MM.1S (cell line): ENCODE results near the gene PCDH9.

ENCODE experiments used
- DNase-seq: peaks from one replicate; pipeline ENCODE4 v3.0.0-alpha.2; 2015
- H2AFZ ChIP-seq: fragments of 300-600 bp; sonication (generic); 2 replicates; pipeline ENCODE4 v1.6.0; 2016; ENCODE audit warnings: antibody characterized with exemption, low read length
- H3F3A ChIP-seq: fragments of 300-600 bp; sonication (generic); 2 replicates; pipeline ENCODE4 v1.6.1; 2016; ENCODE audit warnings: mild to moderate bottlenecking, antibody characterized with exemption, low read length, moderate library complexity, mixed read lengths; ENCODE audit not compliant: insufficient read depth
- H3K27ac ChIP-seq: fragments of 300-600 bp; sonication (generic); 2 replicates; pipeline ENCODE4 v1.5.1; 2016; ENCODE audit warnings: mild to moderate bottlenecking, low read length
- H3K27me3 ChIP-seq: fragments of 300-600 bp; sonication (generic); replicated peaks from 2 replicates; pipeline ENCODE4 v1.6.0; 2016; ENCODE audit warnings: low read length; ENCODE audit not compliant: insufficient read depth
- H3K36me3 ChIP-seq: fragments of 300-600 bp; sonication (generic); replicated peaks from 2 replicates; pipeline ENCODE4 v1.6.1; 2016; ENCODE audit warnings: mild to moderate bottlenecking, low read length, mixed read lengths; ENCODE audit not compliant: insufficient read depth
- H3K4me1 ChIP-seq: fragments of 300-600 bp; sonication (generic); 2 replicates; pipeline ENCODE4 v1.6.1; 2016; ENCODE audit warnings: low read length, mixed read lengths
- H3K4me2 ChIP-seq: fragments of 300-600 bp; sonication (generic); 2 replicates; pipeline ENCODE4 v1.6.0; 2016; ENCODE audit warnings: low read depth, low read length
- H3K4me3 ChIP-seq: fragments of 300-600 bp; sonication (generic); 2 replicates; pipeline ENCODE4 v1.5.1; 2016; ENCODE audit warnings: low read length, mixed read lengths
- H3K79me2 ChIP-seq: fragments of 300-600 bp; sonication (generic); 2 replicates; pipeline ENCODE4 v1.6.1; 2016; ENCODE audit warnings: mixed run types, low read length, mixed read lengths
- H3K9ac ChIP-seq: fragments of 300-600 bp; sonication (generic); 2 replicates; pipeline ENCODE4 v1.6.1; 2016; ENCODE audit warnings: low read length, mixed read lengths
- H3K9me2 ChIP-seq: fragments of 300-600 bp; sonication (generic); replicated peaks from 2 replicates; pipeline ENCODE4 v1.6.1; 2016; ENCODE audit warnings: mild to moderate bottlenecking, low read length, mixed read lengths; ENCODE audit not compliant: insufficient read depth
- H3K9me3 ChIP-seq: fragments of 300-600 bp; sonication (generic); replicated peaks from 2 replicates; pipeline ENCODE4 v1.6.1; 2016; ENCODE audit warnings: mild to moderate bottlenecking, low read length, mixed read lengths; ENCODE audit not compliant: insufficient read depth
- H4K20me1 ChIP-seq: fragments of 300-600 bp; sonication (generic); 2 replicates; pipeline ENCODE4 v1.6.1; 2016; ENCODE audit warnings: mild to moderate bottlenecking, low read length, moderate library complexity, mixed read lengths; ENCODE audit not compliant: insufficient read depth
- EZH2 ChIP-seq: fragments of 300-600 bp; sonication (generic); optimal IDR thresholded peaks from 2 replicates; pipeline ENCODE3; 2017; ENCODE audit warnings: low read depth, mild to moderate bottlenecking, antibody characterized with exemption, low read length, mixed read lengths
- EZH2phosphoT487 ChIP-seq: fragments of 300-600 bp; sonication (generic); IDR thresholded peaks from 2 replicates; pipeline ENCODE4 v1.6.1; 2018; ENCODE audit warnings: antibody characterized with exemption, low read length
- TF ChIP-seq, protein P1 (sequence below): fragments of 300-600 bp; sonication (generic); IDR thresholded peaks from 2 replicates; pipeline ENCODE4 v1.5.1; 2016; ENCODE audit warnings: antibody characterized with exemption, low read length, mixed read lengths

Gene PCDH9

GRCh38 chr13:66400292-66400691 lies 829.8 kb downstream of the PCDH9 start:
- no peaks in the 10 kb centered on the region for H3K79me2 ChIP-seq
- no peaks in the 10 kb centered on the region for H3K36me3 ChIP-seq
- H4K20me1 ChIP-seq = no peaks in the 10 kb centered on the region
- no peaks in the 10 kb centered on the region for H3K9me2 ChIP-seq
- no peak for TF ChIP-seq EZH2phosphoT487
- no peak for TF ChIP-seq EZH2
- TF ChIP-seq, protein P1, sequence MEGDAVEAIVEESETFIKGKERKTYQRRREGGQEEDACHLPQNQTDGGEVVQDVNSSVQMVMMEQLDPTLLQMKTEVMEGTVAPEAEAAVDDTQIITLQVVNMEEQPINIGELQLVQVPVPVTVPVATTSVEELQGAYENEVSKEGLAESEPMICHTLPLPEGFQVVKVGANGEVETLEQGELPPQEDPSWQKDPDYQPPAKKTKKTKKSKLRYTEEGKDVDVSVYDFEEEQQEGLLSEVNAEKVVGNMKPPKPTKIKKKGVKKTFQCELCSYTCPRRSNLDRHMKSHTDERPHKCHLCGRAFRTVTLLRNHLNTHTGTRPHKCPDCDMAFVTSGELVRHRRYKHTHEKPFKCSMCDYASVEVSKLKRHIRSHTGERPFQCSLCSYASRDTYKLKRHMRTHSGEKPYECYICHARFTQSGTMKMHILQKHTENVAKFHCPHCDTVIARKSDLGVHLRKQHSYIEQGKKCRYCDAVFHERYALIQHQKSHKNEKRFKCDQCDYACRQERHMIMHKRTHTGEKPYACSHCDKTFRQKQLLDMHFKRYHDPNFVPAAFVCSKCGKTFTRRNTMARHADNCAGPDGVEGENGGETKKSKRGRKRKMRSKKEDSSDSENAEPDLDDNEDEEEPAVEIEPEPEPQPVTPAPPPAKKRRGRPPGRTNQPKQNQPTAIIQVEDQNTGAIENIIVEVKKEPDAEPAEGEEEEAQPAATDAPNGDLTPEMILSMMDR = no peak
- no peak overlapping the region for H3K4me3 ChIP-seq
- no peak overlapping the region for H2AFZ ChIP-seq
- H3K27me3 ChIP-seq = no peaks in the 10 kb centered on the region
- H3F3A ChIP-seq = no peaks in the 10 kb centered on the region
- no peak overlapping the region for H3K4me2 ChIP-seq
- H3K4me1 ChIP-seq = no peaks in the 10 kb centered on the region
- no peak overlapping the region for H3K27ac ChIP-seq
- DNase-seq = no peak
- H3K9me3 ChIP-seq = no peaks in the 10 kb centered on the region
- no peak overlapping the region for H3K9ac ChIP-seq

DNA sequence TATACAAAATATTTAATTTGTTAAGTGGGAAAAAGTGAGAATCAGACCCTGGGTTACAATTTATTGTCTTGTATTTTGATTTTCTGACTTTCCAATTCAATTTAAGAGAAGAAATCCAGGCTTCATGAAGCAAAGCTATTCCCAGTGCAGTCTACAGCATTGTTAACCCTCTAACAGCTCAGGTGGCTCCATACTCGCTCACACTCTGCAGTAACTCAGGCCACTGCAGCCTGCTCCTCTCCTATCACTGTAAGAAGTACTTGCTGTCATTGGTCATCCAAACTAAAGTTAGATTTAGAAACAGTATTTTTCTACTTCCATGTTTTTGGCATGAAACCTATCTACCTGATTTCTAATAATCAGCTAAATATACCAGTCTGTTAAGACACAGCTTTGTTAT lies 830.3 kb downstream of the PCDH9 start:
- Histone ChIP-seq H3K27me3 (no peaks in the 10 kb centered on the region), H3F3A (no peaks in the 10 kb centered on the region), H3K9me2 (no peaks in the 10 kb centered on the region), H3K9me3 (no peaks in the 10 kb centered on the region), H3K36me3 (no peaks in the 10 kb centered on the region), H2AFZ (no peak overlapping the region), H3K4me3 (no peak overlapping the region), H3K4me1 (no peaks in the 10 kb centered on the region), H3K27ac (no peak overlapping the region), H3K4me2 (no peak overlapping the region), H3K9ac (no peak overlapping the region), H4K20me1 (no peaks in the 10 kb centered on the region), H3K79me2 (no peaks in the 10 kb centered on the region)
- TF ChIP-seq, protein P1 = no peak
- TF ChIP-seq EZH2 = no peak
- no peak for TF ChIP-seq EZH2phosphoT487
- no peak for DNase-seq

DNA sequence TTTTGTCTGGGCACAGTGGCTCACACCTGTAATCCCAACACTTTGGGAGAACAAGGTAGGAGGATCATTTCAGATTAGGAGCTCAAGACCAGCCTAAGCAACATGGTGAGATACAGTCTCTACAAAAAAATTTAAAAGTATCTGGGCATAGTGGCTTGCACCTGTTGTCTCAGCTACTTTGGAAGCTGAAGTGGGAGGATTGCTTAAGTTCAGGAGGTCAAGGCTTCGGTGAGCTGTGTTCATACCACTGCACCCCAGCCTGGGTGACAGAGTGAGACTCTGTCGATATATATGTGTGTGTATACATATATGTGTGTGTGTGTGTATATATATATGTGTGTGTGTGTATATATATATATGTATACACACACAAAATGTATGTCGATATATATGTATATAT lies 833.0 kb downstream of the PCDH9 start:
- H3K4me3 ChIP-seq = no peak overlapping the region
- no peaks in the 10 kb centered on the region for H3K27me3 ChIP-seq
- no peak overlapping the region for H2AFZ ChIP-seq
- H3K9ac ChIP-seq = no peak overlapping the region
- no peak overlapping the region for H3K27ac ChIP-seq
- DNase-seq = no peak
- no peaks in the 10 kb centered on the region for H3K9me2 ChIP-seq
- H3K4me2 ChIP-seq = no peak overlapping the region
- H3K36me3 ChIP-seq = no peaks in the 10 kb centered on the region
- no peaks in the 10 kb centered on the region for H3K9me3 ChIP-seq
- H4K20me1 ChIP-seq = no peaks in the 10 kb centered on the region
- no peaks in the 10 kb centered on the region for H3F3A ChIP-seq
- no peaks in the 10 kb centered on the region for H3K79me2 ChIP-seq
- H3K4me1 ChIP-seq = no peaks in the 10 kb centered on the region
- TF ChIP-seq EZH2 = no peak
- no peak for TF ChIP-seq EZH2phosphoT487
- TF ChIP-seq, protein P1 = no peak

DNA sequence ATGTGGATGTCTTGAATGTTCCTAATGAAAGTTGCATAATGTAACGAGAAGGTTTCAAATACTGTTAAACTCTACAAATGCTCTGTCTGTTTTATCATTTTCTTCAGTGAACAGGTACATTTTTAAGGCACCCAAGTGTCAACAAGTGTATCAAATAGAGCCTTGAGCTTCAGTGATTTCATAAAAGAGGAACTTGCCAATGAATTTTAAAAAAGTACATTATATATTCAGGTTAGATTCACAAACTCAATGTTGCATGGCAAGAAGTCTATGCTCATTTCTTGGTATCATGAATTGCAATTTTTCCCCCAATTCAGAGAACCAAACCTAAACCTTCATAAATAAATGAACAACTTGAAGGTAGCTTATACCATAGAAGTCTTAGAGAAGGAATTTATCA lies 838.8 kb downstream of the PCDH9 start:
- Histone ChIP-seq H4K20me1 (no peaks in the 10 kb centered on the region), H3F3A (no peaks in the 10 kb centered on the region), H3K79me2 (no peaks in the 10 kb centered on the region), H3K4me3 (no peak overlapping the region), H3K36me3 (no peaks in the 10 kb centered on the region), H3K9me2 (no peaks in the 10 kb centered on the region), H3K27ac (no peak overlapping the region), H3K9ac (no peak overlapping the region), H3K4me2 (no peak overlapping the region), H3K9me3 (no peaks in the 10 kb centered on the region), H3K27me3 (no peaks in the 10 kb centered on the region), H3K4me1 (no peaks in the 10 kb centered on the region), H2AFZ (no peak overlapping the region)
- TF ChIP-seq, protein P1 = no peak
- no peak for TF ChIP-seq EZH2phosphoT487
- TF ChIP-seq EZH2 = no peak
- DNase-seq = no peak
